Retinal pigment epithelial cell (primary cell): ENCODE results near the gene SLC25A22.

Experiments
- DNase-seq: peaks from one replicate; pipeline ENCODE4 v3.0.0-alpha.2; 2010; ENCODE audit warnings: low read depth
- H3K4me3 ChIP-seq: 2 replicates; pipeline ENCODE4 v1.5.1; 2011; ENCODE audit warnings: mild to moderate bottlenecking, low read length, control low read depth, moderate library complexity
- CTCF ChIP-seq: conservative IDR thresholded peaks from 2 replicates; pipeline ENCODE4 v1.5.1; 2011; ENCODE audit warnings: low read depth, low read length, control low read depth, inconsistent platforms

SLC25A22 gene

GRCh38 chr11:765802-766091 lies 32.3 kb downstream of the SLC25A22 start:
- no peak overlapping the region for H3K4me3 ChIP-seq
- TF ChIP-seq CTCF: no peak
- no peak for DNase-seq

GRCh38 chr11:765025-765801 lies 32.9 kb downstream of the SLC25A22 start:
- peak; percentile 69 for TF ChIP-seq CTCF

GRCh38 chr11:764322-765024 lies 33.6 kb downstream of the SLC25A22 start:
- H3K4me3 ChIP-seq: no peak overlapping the region
- DNase-seq: no peak
- no peak for TF ChIP-seq CTCF

More at GRCh38 chr11:765025-765801, 32.9 kb downstream of the SLC25A22 start:
- H3K4me3 ChIP-seq: no peak overlapping the region
- no peak for DNase-seq

- no peak overlapping the region for H3K4me3 ChIP-seq
- no peak for DNase-seq
- TF ChIP-seq CTCF: no peak
These were observed 34.3 kb downstream of the SLC25A22 start for GRCh38 chr11:763549-764321.

- DNase-seq: no peak
- H3K4me3 ChIP-seq: no peak overlapping the region
- no peak for TF ChIP-seq CTCF
These were observed 35.0 kb downstream of the SLC25A22 start for GRCh38 chr11:763073-763463.

GRCh38 chr11:762421-763072 lies 35.5 kb downstream of the SLC25A22 start:
- no peak overlapping the region for H3K4me3 ChIP-seq
- no peak for DNase-seq
- peak; percentile 30 for TF ChIP-seq CTCF
